ENCODE measurements around the gene HOXA3. TPM values are rescaled to one million over a fixed set of nuclear protein-coding genes. Genes with fewer than 3 reads are reported as not detected.

Gene HOXA3
- total RNA-seq, 4 donors from 2014 or later: 4.9 to 20.2 (median 13.2) TPM

DNA sequence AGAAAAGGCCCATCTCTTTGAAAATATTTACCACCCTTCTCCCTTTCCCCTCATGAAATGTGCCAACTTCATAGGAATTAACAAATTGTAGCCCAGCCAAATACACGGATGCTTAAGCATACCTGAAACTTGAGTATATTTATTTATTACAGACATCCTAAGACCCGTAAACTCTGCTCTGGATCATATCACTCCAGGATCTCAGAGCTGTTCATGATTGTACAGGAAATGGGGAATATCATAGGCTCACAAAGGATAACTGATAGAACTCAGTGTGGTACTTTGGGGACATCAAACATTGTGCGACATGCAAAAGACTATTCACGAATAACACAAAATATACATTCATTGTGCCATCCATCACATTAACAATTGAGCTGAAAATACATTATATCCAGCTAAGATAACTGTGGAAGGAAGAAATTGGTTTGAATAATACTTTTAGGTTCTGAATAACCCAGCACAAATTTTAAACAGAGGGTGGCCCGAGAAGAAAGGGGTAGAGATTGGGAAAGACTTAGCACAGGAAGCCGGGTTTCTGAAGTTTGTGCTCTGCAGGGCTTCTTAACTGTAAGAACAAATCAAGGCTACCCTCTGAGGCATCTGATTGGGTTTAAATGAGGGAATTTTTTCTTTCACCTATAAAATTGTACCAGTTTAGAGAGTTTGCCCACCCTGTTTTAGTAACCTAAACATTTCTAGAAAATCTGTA is 59.0 kb downstream of the HOXA3 start:
- H3K4me3 ChIP-seq (ENCODE audit: low read depth, poor library complexity, severe bottlenecking): no peak overlapping the region
- TF ChIP-seq, protein P1, sequence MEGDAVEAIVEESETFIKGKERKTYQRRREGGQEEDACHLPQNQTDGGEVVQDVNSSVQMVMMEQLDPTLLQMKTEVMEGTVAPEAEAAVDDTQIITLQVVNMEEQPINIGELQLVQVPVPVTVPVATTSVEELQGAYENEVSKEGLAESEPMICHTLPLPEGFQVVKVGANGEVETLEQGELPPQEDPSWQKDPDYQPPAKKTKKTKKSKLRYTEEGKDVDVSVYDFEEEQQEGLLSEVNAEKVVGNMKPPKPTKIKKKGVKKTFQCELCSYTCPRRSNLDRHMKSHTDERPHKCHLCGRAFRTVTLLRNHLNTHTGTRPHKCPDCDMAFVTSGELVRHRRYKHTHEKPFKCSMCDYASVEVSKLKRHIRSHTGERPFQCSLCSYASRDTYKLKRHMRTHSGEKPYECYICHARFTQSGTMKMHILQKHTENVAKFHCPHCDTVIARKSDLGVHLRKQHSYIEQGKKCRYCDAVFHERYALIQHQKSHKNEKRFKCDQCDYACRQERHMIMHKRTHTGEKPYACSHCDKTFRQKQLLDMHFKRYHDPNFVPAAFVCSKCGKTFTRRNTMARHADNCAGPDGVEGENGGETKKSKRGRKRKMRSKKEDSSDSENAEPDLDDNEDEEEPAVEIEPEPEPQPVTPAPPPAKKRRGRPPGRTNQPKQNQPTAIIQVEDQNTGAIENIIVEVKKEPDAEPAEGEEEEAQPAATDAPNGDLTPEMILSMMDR (IDR thresholded peaks at IDR 0.05): no peak
- TF ChIP-seq POLR2A (IDR thresholded peaks at IDR 0.05): no peak
- no peak for DNase-seq (ENCODE audit: low spot score in 2 of 2)
- intact Hi-C loops (cut with DNase I; ENCODE audit: low total_unique reads): no loop called here
- WGBS, 2 donors: 72 to 81% methylated on average over 6 of the region's 6 CpGs

DNA sequence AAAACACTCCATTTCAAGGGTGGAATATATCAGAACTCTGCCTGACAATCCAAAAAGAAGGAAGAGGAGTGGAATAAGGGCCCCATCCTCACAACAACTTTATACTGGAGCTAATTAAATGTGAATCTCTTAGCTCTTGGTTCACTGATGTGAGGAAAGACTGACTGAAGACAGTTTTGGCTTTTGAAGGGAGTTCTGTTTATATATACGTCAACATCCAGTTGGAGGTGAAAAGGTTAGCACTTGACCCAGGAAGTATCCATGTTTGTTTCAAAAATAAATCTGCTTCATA is 59.6 kb downstream of the HOXA3 start:
- intact Hi-C loops (cut with DNase I; ENCODE audit: low total_unique reads): no loop called here
- no peak overlapping the region for H3K4me3 ChIP-seq (ENCODE audit: low read depth, poor library complexity, severe bottlenecking)
- TF ChIP-seq, protein P1 (IDR thresholded peaks at IDR 0.05): no peak
- no peak for TF ChIP-seq POLR2A (IDR thresholded peaks at IDR 0.05)
- 71 to 73% methylated on average over 1 of the region's 1 CpG for WGBS, 2 donors
- DNase-seq (ENCODE audit: low spot score in 2 of 2): no peak

DNA sequence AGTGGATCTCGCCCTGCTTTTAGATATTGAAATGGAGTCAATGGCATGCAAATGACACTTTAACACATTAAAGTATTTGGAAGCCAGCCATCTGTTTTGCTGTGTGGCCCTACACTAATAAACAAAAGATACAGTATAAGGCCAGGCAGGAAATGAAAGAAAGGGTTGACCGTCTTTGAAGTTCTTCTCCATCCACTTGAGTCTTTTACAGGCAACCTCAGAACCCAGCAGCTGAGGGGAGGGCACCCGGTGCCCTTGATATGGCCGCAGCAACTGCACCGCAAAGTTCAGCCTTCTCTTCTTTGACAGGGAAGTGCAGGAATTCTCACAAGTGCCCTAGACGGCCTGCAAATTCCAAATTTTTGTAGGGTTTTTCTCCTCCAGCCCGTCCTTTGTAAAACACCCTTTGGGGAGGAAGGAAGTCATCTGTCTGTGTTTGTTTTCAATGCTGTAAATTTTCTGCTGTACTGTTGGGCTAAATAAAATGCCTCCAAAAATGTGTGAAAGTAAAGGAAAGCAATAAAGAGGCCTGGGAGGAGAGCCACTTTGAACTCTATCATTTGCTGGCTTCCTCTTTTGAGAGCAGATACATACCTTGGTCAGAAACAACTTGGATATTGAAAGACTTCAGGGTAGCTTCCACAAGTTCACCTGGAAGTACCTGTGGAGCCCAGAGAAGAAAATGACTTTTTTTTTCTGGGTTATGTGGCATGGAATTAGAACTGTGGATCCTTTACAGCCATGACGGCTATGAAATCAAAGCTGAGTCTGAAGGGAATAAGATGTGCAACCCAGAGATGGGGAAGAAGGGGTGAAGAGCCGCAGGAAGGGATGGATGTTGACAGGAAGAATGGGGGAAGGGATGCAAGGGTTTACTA is 60.2 kb downstream of the HOXA3 start:
- no peak for DNase-seq (ENCODE audit: low spot score in 2 of 2)
- WGBS, 2 donors: 81 to 85% methylated on average over 9 of the region's 9 CpGs
- TF ChIP-seq, protein P1 (IDR thresholded peaks at IDR 0.05): no peak
- TF ChIP-seq POLR2A (IDR thresholded peaks at IDR 0.05): no peak
- H3K4me3 ChIP-seq (ENCODE audit: low read depth, poor library complexity, severe bottlenecking): no peak overlapping the region
- intact Hi-C loops (cut with DNase I; ENCODE audit: low total_unique reads): no loop called here

DNA sequence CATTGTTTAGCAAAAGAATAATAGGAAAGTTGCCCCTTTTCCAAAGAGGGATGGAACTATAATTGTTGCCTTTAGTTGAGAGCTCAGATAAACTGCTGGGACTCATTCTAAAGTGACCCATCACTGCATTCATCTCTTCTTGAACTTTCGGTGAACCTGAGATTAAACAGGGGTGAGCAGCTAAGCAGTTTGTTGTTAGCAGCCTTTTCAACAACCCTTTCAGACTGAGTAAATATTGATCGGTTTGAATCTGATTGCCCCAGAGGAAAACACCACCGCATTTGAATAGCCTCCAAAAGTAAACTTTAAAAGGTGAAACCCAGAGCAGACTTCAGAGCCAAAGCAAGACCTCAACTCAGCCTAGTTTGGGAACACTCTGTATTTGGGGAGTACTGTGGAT is 61.3 kb downstream of the HOXA3 start:
- intact Hi-C loops (cut with DNase I; ENCODE audit: low total_unique reads): no loop called here
- H3K4me3 ChIP-seq (ENCODE audit: low read depth, poor library complexity, severe bottlenecking): no peak overlapping the region
- TF ChIP-seq, protein P1 (IDR thresholded peaks at IDR 0.05): no peak
- no peak for TF ChIP-seq POLR2A (IDR thresholded peaks at IDR 0.05)
- WGBS, 2 donors: 68 to 73% methylated on average over 3 of the region's 3 CpGs
- DNase-seq (ENCODE audit: low spot score in 2 of 2): no peak

- H3K4me3 ChIP-seq (ENCODE audit: low read depth, poor library complexity, severe bottlenecking): no peak overlapping the region
- DNase-seq (ENCODE audit: low spot score in 2 of 2): no peak
- intact Hi-C loops (cut with DNase I; ENCODE audit: low total_unique reads): no loop called here
- TF ChIP-seq POLR2A (IDR thresholded peaks at IDR 0.05): no peak
- TF ChIP-seq, protein P1 (IDR thresholded peaks at IDR 0.05): no peak
- WGBS, 2 donors: 21 to 35% methylated on average over 43 to 50 of the region's 68 CpGs
These were observed 64.1 kb downstream of the HOXA3 start for GRCh38 chr7:27088002-27088922.

Data from lower leg skin (tissue), 4 donors.